GM18951 (cell line): ENCODE results near the gene AQP1.

ENCODE experiments used
- POLR2A ChIP-seq: IDR thresholded peaks from 4 replicates; pipeline ENCODE4 v1.6.1; 2011; ENCODE audit warnings: mild to moderate bottlenecking; ENCODE audit not compliant: insufficient read length, insufficient read depth; ENCODE audit errors: extremely low read depth
- in situ Hi-C: fragments of 300-500 bp; cut with MboI; formaldehyde crosslinking; loops from one replicate; pipeline ENCODE4 v1.12.0; 2022; ENCODE audit warnings: low sequenced_read_pairs, mixed read lengths, inconsistent platforms; ENCODE audit not compliant: unreplicated experiment

The AQP1 gene

DNA sequence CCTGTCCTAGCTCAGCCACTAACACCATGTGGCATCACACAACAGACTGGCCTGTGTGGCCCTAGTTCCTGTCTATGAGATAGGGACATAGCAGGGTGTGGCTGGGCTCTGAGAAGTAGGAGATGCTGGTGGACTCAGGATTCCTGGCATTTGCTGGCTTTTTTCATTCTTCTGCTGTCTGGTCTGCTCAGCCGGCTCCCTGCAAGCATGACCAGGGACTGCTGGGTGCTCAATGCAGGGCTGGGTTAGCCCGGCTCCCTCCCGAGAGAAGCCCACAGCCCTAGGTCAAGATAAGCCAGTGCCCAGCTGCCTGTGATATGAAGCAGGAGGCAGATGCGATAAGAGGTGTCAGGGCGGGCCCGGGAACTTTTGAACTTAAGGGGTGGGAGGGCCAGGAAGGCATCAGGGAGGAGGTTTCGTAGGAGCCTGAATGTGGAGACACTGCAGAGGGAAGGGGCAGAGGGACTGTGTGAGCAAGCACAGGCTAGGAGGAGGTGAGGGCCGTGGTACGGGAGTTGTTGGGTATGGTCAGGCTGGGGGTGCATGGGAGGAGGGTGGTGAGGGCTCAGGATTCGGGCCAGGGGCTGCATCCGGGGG, 3.5 kb downstream of the AQP1 start:
- no peak for TF ChIP-seq POLR2A
- in situ Hi-C loops = no loop called here

DNA sequence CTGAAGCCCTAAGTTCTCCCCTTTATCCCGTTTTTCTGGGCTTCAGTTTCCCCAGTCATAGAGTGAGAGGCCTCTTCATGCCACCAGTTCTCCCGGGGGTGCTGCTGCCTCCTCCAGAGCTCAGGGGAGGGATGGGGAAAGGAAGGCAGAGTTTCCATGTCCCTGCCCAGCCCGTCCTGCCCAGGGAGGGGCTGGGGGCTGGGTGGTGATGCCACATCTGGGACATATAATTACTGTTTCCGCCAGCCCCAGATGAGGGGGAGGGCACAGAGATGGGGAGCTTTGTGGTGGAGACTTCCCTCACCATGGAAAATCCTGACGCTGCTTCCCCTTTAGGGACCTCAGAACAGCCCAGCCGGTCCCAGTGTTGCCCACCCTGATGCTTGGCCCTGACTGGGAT, 4.1 kb downstream of the AQP1 start:
- in situ Hi-C loops = no loop called here
- TF ChIP-seq POLR2A = no peak

DNA sequence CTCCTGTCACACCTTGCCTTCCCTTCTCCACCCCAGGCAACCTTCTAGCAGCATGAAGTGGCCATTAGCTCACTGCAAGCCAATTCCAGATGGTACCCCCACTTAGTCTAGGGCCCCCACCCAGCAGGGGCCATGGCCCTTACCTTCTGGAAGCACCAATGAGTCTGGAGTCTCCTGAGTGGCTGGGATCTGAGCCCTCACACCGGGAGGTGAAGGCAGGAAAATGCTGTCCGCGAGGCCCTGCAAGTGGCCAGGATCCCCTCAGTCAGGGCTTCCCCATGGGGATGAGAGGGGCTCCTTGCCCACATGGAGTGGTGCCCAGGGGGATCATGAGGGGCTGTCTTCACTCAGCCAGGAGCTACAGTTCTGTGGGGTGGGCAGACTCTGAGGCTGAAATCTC, 4.6 kb downstream of the AQP1 start:
- in situ Hi-C loops = no loop called here
- TF ChIP-seq POLR2A = no peak

DNA sequence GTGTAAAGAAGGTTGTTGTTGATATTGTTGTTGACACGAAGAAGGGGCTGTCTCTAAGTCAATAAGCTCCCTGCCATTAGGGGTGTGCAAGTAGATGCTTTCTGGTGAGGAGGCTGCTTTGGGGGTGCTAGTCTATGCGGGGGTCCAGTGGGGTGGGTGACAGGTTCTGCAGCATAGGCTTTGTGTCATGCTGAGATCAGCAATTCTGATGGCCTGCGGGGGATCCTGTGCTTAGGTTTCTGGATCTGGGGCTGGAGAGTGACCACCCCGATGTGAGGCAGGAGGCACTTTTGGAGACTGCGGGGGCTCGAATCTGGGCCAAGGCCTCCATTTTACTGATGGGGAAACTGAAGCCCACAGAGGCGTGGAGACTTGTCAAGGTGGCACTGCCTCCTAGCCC, 5.1 kb downstream of the AQP1 start:
- in situ Hi-C loops = no loop called here
- TF ChIP-seq POLR2A = no peak

DNA sequence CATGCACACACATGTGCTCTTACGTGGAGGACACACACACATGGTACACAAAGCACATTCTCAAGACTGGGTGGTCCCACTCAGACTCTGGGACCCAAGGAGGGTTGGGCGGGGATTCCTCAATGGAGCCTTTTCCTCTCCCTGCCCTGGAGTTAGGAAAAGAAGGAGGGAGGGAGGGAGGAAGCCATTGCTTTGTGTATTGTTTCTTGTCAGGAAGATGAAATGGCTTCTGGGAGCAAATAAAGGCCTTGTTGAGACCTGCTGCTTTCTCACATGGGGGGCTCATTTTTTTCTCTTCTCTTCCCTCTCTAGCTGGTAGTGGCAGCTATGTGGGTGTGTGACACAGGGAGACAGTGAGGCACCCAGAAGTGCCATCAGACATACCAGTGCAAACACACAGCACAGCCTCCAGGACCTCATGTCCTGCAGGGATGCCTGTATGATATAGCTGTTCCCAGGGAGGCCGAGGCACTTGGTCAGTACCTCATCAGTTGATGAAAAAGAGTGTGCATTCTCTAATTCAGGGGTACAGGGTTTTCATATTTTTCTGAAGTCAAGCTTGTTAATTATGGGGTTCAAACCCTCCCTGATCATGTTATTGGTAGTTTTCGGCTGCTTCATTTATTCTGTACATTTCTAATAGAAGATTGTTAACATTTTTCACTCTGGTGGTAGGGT, 5.7 kb downstream of the AQP1 start:
- TF ChIP-seq POLR2A = no peak
- in situ Hi-C loops = no loop called here

DNA sequence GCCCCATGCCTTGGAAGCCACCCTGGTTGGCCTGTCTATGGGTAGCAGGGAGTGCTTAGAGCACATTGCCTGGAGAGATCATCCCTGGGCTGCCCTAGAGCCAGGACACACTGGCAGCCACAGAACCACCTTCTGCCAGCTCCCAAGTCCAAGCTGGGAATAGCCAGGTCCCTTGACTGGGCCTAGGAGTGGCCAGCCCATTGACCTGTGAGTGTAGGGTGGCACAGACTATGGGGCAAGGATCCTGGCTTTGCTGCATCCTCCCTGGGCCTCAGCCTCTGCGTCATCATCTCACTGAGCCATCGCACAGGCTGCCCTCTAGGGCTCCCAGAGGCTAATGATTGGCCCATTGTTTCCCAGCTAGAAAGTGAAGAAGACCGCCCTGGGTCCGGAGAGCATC, 7.0 kb downstream of the AQP1 start:
- no peak for TF ChIP-seq POLR2A
- in situ Hi-C loops = no loop called here

DNA sequence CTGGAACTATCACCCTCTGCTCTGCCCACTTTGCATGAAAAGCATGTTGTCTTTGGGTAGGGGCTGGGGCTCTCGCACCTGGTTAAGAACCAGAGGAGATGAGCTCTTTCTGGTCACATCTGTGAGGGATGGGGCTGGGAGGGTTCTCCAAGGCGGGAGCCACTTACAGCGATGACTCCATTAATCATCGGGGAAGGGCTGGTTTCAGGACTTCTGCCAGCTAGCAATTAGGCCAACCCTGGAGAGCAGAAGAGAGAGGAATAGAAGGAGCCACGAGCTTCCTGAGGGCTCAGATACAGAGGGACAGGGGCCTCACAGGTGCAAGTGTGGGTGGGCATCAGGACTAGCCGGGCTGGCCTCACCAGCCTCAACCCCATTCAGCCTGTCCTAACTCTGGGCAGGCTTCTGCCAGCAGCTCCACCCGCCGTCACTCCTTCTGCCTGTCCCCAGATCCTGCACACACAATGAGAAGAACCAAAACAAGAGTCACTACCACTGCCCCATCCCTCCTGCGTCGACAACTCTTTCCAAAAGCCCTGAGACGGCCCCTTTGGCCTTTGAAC, 8.4 kb downstream of the AQP1 start:
- no peak for TF ChIP-seq POLR2A
- in situ Hi-C loops = no loop called here

DNA sequence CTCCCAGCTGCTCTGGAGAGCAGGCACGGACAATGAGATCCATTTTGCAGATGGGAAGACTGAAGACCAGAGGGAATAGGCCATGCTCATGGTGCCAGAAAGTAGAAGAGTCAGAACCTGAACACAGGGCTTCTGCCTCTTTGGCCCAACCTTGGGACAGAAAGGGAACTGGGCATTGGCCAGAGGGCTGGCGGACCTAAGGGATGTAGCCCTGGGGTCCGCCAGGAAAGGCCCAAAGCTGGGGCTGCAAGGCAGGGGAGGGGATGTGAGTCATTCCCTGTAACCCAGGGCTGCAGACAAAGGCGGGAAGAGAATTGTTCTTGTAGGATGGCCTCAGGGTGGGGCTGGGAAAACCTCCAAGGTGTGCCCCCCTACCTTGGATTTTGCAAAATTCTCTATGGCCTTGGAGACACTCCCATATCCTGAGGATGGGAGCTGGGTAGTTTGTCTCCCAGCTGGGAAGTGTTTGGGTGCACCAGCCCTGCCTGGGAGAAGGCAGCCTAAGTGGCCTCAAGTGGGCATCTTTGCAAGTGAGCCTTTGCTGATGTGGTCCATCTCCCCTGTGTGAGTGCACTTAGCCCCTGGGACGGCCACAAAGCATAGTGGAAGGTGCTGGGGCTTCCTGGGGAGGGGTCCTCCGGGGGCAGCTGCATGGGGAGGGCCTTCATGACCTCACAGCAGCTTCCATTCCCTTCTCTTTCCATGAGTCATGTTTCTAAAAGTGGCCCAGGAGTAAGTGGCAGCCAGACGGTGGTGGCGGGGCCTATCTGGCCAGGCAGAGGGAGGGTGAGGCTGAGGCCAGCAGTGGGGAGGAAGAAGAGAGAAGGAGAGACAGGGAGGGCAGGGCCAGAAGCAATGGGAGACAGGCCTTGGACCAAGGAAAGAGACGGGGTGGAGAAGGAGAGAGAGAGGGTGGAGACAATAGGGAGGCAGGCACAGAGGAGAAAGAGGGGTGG, 9.2 kb downstream of the AQP1 start:
- no peak for TF ChIP-seq POLR2A
- in situ Hi-C loops = no loop called here

DNA sequence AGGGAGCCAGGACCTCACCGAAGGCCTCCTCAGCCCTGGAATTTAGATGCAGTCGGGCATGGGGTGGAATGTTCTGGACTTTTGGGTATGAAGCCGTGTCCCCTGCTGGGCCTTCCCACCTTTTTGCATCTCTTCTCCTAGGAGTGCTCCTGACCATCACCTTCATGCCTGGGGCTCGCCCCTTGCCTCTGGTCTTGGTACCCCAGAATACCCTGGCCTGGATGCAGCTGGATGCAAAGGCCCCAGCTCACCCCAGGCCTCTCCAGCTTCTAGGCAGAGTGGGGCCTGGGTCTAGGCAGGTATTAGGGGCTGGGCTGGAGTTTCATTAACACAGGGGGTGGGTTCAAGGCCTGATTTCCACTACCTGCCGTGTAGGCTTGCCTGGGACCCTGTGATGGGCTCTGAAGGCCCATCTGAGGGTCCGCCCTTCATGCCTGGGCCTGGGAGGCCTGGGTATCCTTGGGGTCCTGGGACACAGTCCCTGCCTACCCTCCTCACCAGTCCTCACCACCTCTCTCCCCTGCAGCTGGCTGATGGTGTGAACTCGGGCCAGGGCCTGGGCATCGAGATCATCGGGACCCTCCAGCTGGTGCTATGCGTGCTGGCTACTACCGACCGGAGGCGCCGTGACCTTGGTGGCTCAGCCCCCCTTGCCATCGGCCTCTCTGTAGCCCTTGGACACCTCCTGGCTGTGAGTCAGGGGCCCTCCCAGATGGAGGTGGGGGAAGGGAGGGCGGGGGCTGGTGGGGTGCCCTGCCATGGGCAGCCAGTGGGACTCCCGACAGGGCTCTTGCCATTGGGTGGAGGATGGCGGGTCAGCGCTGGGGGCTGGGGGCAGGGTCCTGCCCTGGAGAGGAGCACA, 10.1 kb downstream of the AQP1 start:
- in situ Hi-C loops = no loop called here
- TF ChIP-seq POLR2A = no peak

DNA sequence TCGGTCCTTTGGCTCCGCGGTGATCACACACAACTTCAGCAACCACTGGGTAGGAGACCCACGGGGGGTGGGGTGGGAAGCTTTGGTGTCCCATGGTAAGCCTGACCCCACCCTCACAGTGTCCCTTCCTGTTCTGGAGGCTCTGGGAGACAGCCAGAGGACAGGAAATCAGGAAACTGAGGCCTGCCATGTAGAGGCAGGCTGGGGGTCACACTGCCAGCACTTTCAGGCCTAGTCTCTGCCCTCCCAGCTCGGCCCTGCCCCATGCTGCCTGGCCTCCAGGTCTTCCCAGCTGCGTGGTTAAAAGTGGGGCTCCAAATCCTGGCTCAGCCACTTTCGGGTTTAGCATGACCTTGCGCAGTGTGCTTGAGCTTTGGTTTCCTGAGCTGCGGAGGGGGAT, 10.9 kb downstream of the AQP1 start:
- TF ChIP-seq POLR2A = no peak
- in situ Hi-C loops = no loop called here

DNA sequence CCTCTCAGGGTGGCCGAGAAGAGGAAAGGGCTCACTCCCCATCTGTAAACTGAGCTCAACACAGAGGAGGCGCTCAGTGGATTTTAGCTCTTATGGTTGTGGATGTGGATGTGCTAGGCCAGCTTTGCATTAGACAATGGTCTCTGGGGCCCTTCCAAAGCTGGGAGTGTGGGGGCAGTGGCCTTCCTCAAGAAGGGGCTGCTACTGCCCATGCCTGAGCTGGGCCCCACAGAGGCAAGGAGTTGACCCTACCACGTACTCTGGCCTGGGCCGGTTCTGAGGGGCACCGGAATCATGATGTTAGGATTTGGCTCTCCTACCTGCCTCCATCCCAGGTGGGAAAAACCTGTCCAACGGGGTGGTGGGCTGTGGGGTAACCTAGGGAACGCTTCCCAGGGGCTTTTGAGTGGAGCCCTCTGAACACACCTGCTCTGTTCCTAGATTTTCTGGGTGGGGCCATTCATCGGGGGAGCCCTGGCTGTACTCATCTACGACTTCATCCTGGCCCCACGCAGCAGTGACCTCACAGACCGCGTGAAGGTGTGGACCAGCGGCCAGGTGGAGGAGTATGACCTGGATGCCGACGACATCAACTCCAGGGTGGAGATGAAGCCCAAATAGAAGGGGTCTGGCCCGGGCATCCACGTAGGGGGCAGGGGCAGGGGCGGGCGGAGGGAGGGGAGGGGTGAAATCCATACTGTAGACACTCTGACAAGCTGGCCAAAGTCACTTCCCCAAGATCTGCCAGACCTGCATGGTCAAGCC, 11.5 kb downstream of the AQP1 start:
- no peak for TF ChIP-seq POLR2A
- in situ Hi-C loops = no loop called here
